Endothelial cell of umbilical vein (primary cell): Measurements from ENCODE around the gene PPP2R5D. TPM values are rescaled to one million over a fixed set of nuclear protein-coding genes. Genes with fewer than 3 reads are reported as not detected.

Source experiments
- BruUV-seq: library from RNA; stranded (reverse); fragments of 400-500 nt; replicated peaks from 2 replicates; lab custom pipeline; 2021; lab: Mats Ljungman, UMichigan
- CTCF ChIA-PET: fragments of 300-600, 350-600 bp; sonication (Branson Sonifier 250); formaldehyde crosslinking; loops from one replicate; lab custom pipeline; 2021; ENCODE audit warnings: antibody characterized with exemption, inconsistent platforms; lab: Charles Lee
- POLR2A ChIA-PET: fragments of 300-600, 350-600 bp; sonication (Branson Sonifier 250); formaldehyde crosslinking; loops from one replicate; lab custom pipeline; 2021; ENCODE audit warnings: antibody characterized with exemption, inconsistent platforms; lab: Charles Lee
- DNase-seq: peaks from one replicate; pipeline ENCODE4 v3.0.0-alpha.2; 2011; ENCODE audit warnings: low read depth, low spot score
- FAIRE-seq: peaks from 2 replicates; lab custom pipeline; 2011; peaks lifted over from hg19 to GRCh38; lab: Jason Lieb, UNC
- H2AFZ ChIP-seq: 2 replicates; pipeline ENCODE4 v1.6.0; 2012; ENCODE audit warnings: low read depth, low read length, control low read depth, inconsistent platforms
- H3K27ac ChIP-seq: 2 replicates; pipeline ENCODE4 v1.5.1; 2011; ENCODE audit warnings: low read depth, mild to moderate bottlenecking, control low read depth, low read length, moderate library complexity; ENCODE audit not compliant: insufficient read depth
- H3K27me3 ChIP-seq, 2 experiments: 2 replicates each; pipeline versions ENCODE4 v1.6.0 to v1.6.1; 2011; ENCODE audit warnings: low read length in 2 of 2, mixed read lengths in 1 of 2; ENCODE audit not compliant: control insufficient read depth in 2 of 2, insufficient read depth in 2 of 2
- H3K36me3 ChIP-seq, 2 experiments: 2 replicates in 1 of 2; 3 replicates in 1 of 2; pipeline ENCODE4 v1.5.1; 2011; ENCODE audit warnings: low read length in 2 of 2, mild to moderate bottlenecking in 1 of 2, moderate library complexity in 1 of 2; ENCODE audit not compliant: control insufficient read depth in 2 of 2, insufficient read depth in 2 of 2; ENCODE audit errors: extremely low read depth in 1 of 2
- H3K4me1 ChIP-seq: 3 replicates; pipeline ENCODE4 v1.5.1; 2011; ENCODE audit warnings: mild to moderate bottlenecking, low read length; ENCODE audit not compliant: control insufficient read depth, insufficient read depth; ENCODE audit errors: extremely low read depth
- H3K4me2 ChIP-seq: 2 replicates; pipeline ENCODE4 v1.6.1; 2011; ENCODE audit warnings: low read length, control low read depth, mixed read lengths; ENCODE audit not compliant: insufficient read depth
- H3K4me3 ChIP-seq, 3 experiments: fragments of 200-600 bp in 1 of 3; sonication (generic), shearing (Covaris generic) in 1 of 3; replicated peaks in 1 of 3; 2 replicates each; pipeline ENCODE4 v1.5.1; 2011 to 2016; ENCODE audit warnings: control low read depth in 3 of 3, low read length in 3 of 3, mild to moderate bottlenecking in 2 of 3, inconsistent platforms in 1 of 3, low read depth in 1 of 3, moderate library complexity in 1 of 3; ENCODE audit not compliant: insufficient read depth in 1 of 3
- H3K79me2 ChIP-seq: 2 replicates; pipeline ENCODE4 v1.6.0; 2012; ENCODE audit warnings: low read length, inconsistent platforms; ENCODE audit not compliant: control insufficient read depth, insufficient read depth
- H3K9ac ChIP-seq: replicated peaks from 2 replicates; pipeline ENCODE3; 2011; ENCODE audit warnings: low read length, control low read depth; ENCODE audit not compliant: insufficient read depth; ENCODE audit errors: extremely low read depth
- H3K9me1 ChIP-seq: replicated peaks from 3 replicates; pipeline ENCODE4 v1.6.0; 2011; ENCODE audit warnings: mild to moderate bottlenecking, low read length; ENCODE audit not compliant: control insufficient read depth, insufficient read depth; ENCODE audit errors: extremely low read depth
- H3K9me3 ChIP-seq: replicated peaks from 2 replicates; pipeline ENCODE4 v1.5.1; 2012; ENCODE audit warnings: low read length, inconsistent platforms; ENCODE audit not compliant: control insufficient read depth, insufficient read depth
- H4K20me1 ChIP-seq: replicated peaks from 2 replicates; pipeline ENCODE3; 2011; ENCODE audit warnings: mild to moderate bottlenecking, low read length; ENCODE audit not compliant: control insufficient read depth, insufficient read depth; ENCODE audit errors: extremely low read depth
- CTCF ChIP-seq, 2 donors: IDR thresholded peaks; 1 replicate in 1 of 2; 2 replicates in 1 of 2; pipeline ENCODE4 v1.5.1; 2011; ENCODE audit warnings: low read length in 2 of 2, mild to moderate bottlenecking in 2 of 2, moderate library complexity in 2 of 2, control low read depth in 1 of 2, inconsistent platforms in 1 of 2, low read depth in 1 of 2; ENCODE audit not compliant: insufficient read depth in 1 of 2; ENCODE audit errors: extremely low read depth in 1 of 2
- EZH2 ChIP-seq: IDR thresholded peaks from 2 replicates; pipeline ENCODE4 v1.6.1; 2012; ENCODE audit warnings: borderline replicate concordance, low read depth, mild to moderate bottlenecking, moderate library complexity, low read length, inconsistent platforms; ENCODE audit not compliant: severe bottlenecking
- FOS ChIP-seq: IDR thresholded peaks from 2 replicates; pipeline ENCODE4 v1.6.1; 2011; ENCODE audit warnings: mild to moderate bottlenecking, low read length, moderate library complexity, borderline replicate concordance; ENCODE audit not compliant: insufficient read depth
- GATA2 ChIP-seq: IDR thresholded peaks from 2 replicates; pipeline ENCODE4 v1.7.0; 2011; ENCODE audit warnings: low read depth, mild to moderate bottlenecking, moderate library complexity, mixed read lengths, low read length; ENCODE audit not compliant: insufficient read length, insufficient read depth
- JUN ChIP-seq: IDR thresholded peaks from 2 replicates; pipeline ENCODE4 v1.6.1; 2011; ENCODE audit warnings: borderline replicate concordance, low read depth; ENCODE audit not compliant: insufficient read length, insufficient read depth
- MAX ChIP-seq: IDR thresholded peaks from 2 replicates; pipeline ENCODE4 v1.6.1; 2011; ENCODE audit not compliant: insufficient read depth, insufficient read length
- MYC ChIP-seq: IDR thresholded peaks from one replicate; pipeline ENCODE4 v1.6.1; 2011; ENCODE audit warnings: mild to moderate bottlenecking, low read depth, low read length
- POLR2A ChIP-seq: IDR thresholded peaks from 2 replicates; pipeline ENCODE4 v1.6.1; 2012; ENCODE audit warnings: low read depth, mild to moderate bottlenecking, control low read depth, low read length
- POLR2AphosphoS5 ChIP-seq: IDR thresholded peaks from 2 replicates; pipeline ENCODE4 v1.6.1; 2012; ENCODE audit warnings: low read depth, mild to moderate bottlenecking, control low read depth, low read length, moderate library complexity; ENCODE audit not compliant: insufficient read depth
- dilution Hi-C: fragments of 300-500 bp; cut with MboI; formaldehyde crosslinking; loops from one replicate; pipeline ENCODE4 v1.15.0; 2019; ENCODE audit warnings: low sequenced_read_pairs; ENCODE audit not compliant: extremely low pct_ligation_motif_present
- intact Hi-C: fragments of 100-400 bp; cut with micrococcal nuclease; formaldehyde crosslinking; loops from one replicate; pipeline ENCODE4 v1.10.0; 2022
- polyA plus RNA-seq, 4 experiments: library from polyadenylated mRNA; depleted of rRNA in 3 of 4; stranded (reverse) in 3 of 4; unstranded in 1 of 4; fragments of >200 nt; gene quantifications; 2 replicates each; pipeline versions ENCODE4 v1.2.1 to v1.2.3, GENCODE V29; 2011 to 2012; ENCODE audit warnings: missing spikeins in 1 of 4
- total RNA-seq: library from RNA; stranded (reverse); gene quantifications from 2 replicates; pipeline ENCODE4 v1.2.3, GENCODE V29; 2021

PPP2R5D gene
- total and polyA plus RNA-seq, 2 donors (not counting 3 experiments of a cell fraction or from before 2014, with no cell fraction given) = 45.5 to 60.2 TPM

DNA sequence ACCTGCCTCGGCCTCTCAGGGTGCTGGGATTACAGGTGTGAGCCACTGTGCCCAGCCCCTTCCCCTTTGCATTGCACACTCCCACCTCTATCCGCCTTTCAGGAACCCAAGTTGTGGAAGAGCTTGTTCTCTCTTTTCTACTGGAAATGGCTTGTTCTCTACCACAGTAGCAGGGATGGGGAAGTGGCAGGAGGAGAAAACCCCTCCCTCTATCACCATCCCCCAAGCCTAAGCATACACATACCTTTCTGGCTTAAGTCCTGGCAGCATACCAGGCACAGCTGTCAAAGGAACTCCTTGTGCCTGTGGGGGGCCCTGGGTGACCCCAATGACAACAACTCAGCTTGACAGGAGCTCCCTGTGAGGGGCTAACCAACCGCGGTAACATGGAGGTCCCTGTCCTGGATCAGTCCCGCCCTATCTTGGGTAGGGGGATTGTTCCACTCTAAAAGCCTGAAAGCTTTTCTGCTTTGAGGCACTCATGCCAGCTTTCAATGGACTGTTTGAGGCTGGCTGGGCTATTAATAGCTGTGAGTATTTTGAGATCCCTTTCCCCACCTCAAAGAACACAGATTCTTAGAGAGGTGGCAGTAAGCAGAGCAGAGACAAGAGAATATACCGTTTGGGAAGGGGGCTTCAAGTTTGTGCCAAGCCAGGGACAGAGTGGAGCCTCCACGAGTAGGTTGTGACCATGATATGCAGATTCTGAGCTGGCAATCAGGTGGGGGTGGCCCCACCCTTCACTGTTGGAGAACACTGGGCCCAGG is 32.0 kb downstream of the PPP2R5D start:
- no peak for FAIRE-seq

More for the DNA sequence above, 32.0 kb downstream of the PPP2R5D start:
- intact Hi-C loops (no loop called here), dilution Hi-C loops (no loop called here)
- no peaks in the 10 kb centered on the region for H3K27me3 ChIP-seq
- no peak overlapping the region for H3K27ac ChIP-seq
- ChIA-PET POLR2A (no interaction called here), CTCF (interaction anchor here (0.7 kb wide), 1 partner anchor 127 kb away, joined by 3 read pairs; no protein-coding TSS in a partner anchor)
- no peak for DNase-seq
- no peaks in the 10 kb centered on the region for H4K20me1 ChIP-seq
- no peaks in the 10 kb centered on the region for H3K9me3 ChIP-seq
- H3K4me3 ChIP-seq = no peak overlapping the region
- H2AFZ ChIP-seq = no peak overlapping the region
- no peaks in the 10 kb centered on the region for H3K9me1 ChIP-seq
- H3K4me2 ChIP-seq = no peak overlapping the region
- H3K36me3 ChIP-seq = peaks cover under 1 to 22% of the 10 kb centered on the region in 2 experiments
- TF ChIP-seq MAX (no peak), CTCF (IDR thresholded peaks at IDR 0.05; ENCODE audit: extremely low read depth in 1 of 2, insufficient read depth in 1 of 2, low read depth in 1 of 2, low read length in 2 of 2) (no peak), MYC (no peak), JUN (no peak), EZH2 (no peak), GATA2 (no peak), POLR2A (no peak), POLR2AphosphoS5 (no peak), FOS (no peak)
- BruUV-seq = no TSS peak
- H3K79me2 ChIP-seq = peaks cover 34% of the 10 kb centered on the region
- peaks cover 17% of the 10 kb centered on the region for H3K4me1 ChIP-seq
- no peak overlapping the region for H3K9ac ChIP-seq
